OCI-LY7 (cell line): ENCODE measurements around the gene KRT23. TPM values are rescaled to one million over a fixed set of nuclear protein-coding genes. Genes with fewer than 3 reads are reported as not detected.

Experiments
- BruUV-seq: library from RNA; stranded (reverse); fragments of 400-500 nt; replicated peaks from 2 replicates; lab custom pipeline; 2021; lab: Mats Ljungman, UMichigan
- CTCF ChIA-PET: fragments of 300-600 bp; sonication (Branson Sonifier 250); formaldehyde crosslinking; loops from one replicate; lab custom pipeline; 2022; ENCODE audit warnings: antibody characterized with exemption; ENCODE audit not compliant: unreplicated experiment; lab: Charles Lee
- POLR2A ChIA-PET: fragments of 300-600 bp; sonication (Branson Sonifier 250); formaldehyde crosslinking; loops from one replicate; lab custom pipeline; 2022; ENCODE audit warnings: antibody characterized with exemption; lab: Charles Lee
- DNase-seq: peaks from one replicate; pipeline ENCODE4 v3.0.0-alpha.2; 2015; ENCODE audit warnings: low spot score
- H2AFZ ChIP-seq: fragments of 200-600 bp; sonication (generic), shearing (Covaris generic); 2 replicates; pipeline ENCODE4 v1.6.1; 2014; ENCODE audit warnings: mild to moderate bottlenecking, antibody characterized with exemption, low read length, moderate library complexity
- H3K27ac ChIP-seq: fragments of 200-600 bp; sonication (generic); 2 replicates; pipeline ENCODE4 v1.5.1; 2014; ENCODE audit warnings: mixed run types, low read depth, mild to moderate bottlenecking, moderate library complexity, low read length, inconsistent platforms; ENCODE audit not compliant: poor library complexity, severe bottlenecking
- H3K36me3 ChIP-seq: fragments of 200-600 bp; sonication (generic); 2 replicates; pipeline ENCODE4 v1.6.1; 2014; ENCODE audit warnings: mild to moderate bottlenecking, antibody characterized with exemption, low read length, moderate library complexity, mixed read lengths; ENCODE audit not compliant: insufficient read depth
- H3K4me1 ChIP-seq: fragments of 200-600 bp; sonication (generic); 2 replicates; pipeline ENCODE4 v1.5.1; 2014; ENCODE audit warnings: mild to moderate bottlenecking, low read length; ENCODE audit not compliant: insufficient read depth, poor library complexity, severe bottlenecking
- H3K4me2 ChIP-seq: fragments of 200-600 bp; sonication (generic); 2 replicates; pipeline ENCODE4 v1.6.1; 2014; ENCODE audit warnings: mild to moderate bottlenecking, low read length
- H3K4me3 ChIP-seq: fragments of 200-600 bp; sonication (generic); 2 replicates; pipeline ENCODE4 v1.5.1; 2014; ENCODE audit warnings: mild to moderate bottlenecking, low read depth, low read length; ENCODE audit not compliant: poor library complexity, severe bottlenecking
- H3K79me2 ChIP-seq: fragments of 200-600 bp; sonication (generic); 2 replicates; pipeline ENCODE4 v1.6.1; 2016; ENCODE audit warnings: low read depth, mild to moderate bottlenecking, low read length, moderate library complexity, mixed read lengths; ENCODE audit not compliant: insufficient read depth
- H3K9me2 ChIP-seq: fragments of 200-600 bp; sonication (generic); 2 replicates; pipeline ENCODE4 v1.6.1; 2016; ENCODE audit warnings: mild to moderate bottlenecking, low read length, mixed read lengths; ENCODE audit not compliant: insufficient read depth
- H3K9me3 ChIP-seq: fragments of 200-600 bp; sonication (generic); 2 replicates; pipeline ENCODE4 v1.6.1; 2014; ENCODE audit warnings: mild to moderate bottlenecking, mixed run types, low read length, mixed read lengths
- H4K20me1 ChIP-seq: fragments of 200-600 bp; sonication (generic); 2 replicates; pipeline ENCODE4 v1.6.1; 2014; ENCODE audit warnings: mild to moderate bottlenecking, antibody characterized with exemption, low read length, moderate library complexity, mixed read lengths; ENCODE audit not compliant: insufficient read depth
- EZH2phosphoT487 ChIP-seq: fragments of 200-600 bp; sonication (generic); IDR thresholded peaks from 2 replicates; pipeline ENCODE4 v1.6.1; 2018; ENCODE audit warnings: low read depth, borderline replicate concordance, mild to moderate bottlenecking, mixed run types, antibody characterized with exemption, low read length, moderate library complexity, mixed read lengths
- intact Hi-C: fragments of 100-400 bp; cut with micrococcal nuclease; formaldehyde crosslinking; loops from one replicate; pipeline ENCODE4 v1.10.0; 2022; ENCODE audit not compliant: unreplicated experiment
- total RNA-seq, 2 experiments: library from RNA; depleted of rRNA in 1 of 2; stranded (reverse); fragments of >200 nt in 1 of 2; shearing (Covaris generic) in 1 of 2; gene quantifications; 2 replicates each; pipeline ENCODE4 v1.2.3, GENCODE V29; 2014 to 2022
- TF ChIP-seq, protein P1 (sequence below): fragments of 200-600 bp; sonication (generic); conservative IDR thresholded peaks from 2 replicates; pipeline ENCODE4 v1.5.1; 2014; ENCODE audit warnings: mild to moderate bottlenecking, antibody characterized with exemption, low read length, moderate library complexity, mixed read lengths

KRT23 gene
- total RNA-seq, 2 experiments from 2014 or later: not detected

DNA sequence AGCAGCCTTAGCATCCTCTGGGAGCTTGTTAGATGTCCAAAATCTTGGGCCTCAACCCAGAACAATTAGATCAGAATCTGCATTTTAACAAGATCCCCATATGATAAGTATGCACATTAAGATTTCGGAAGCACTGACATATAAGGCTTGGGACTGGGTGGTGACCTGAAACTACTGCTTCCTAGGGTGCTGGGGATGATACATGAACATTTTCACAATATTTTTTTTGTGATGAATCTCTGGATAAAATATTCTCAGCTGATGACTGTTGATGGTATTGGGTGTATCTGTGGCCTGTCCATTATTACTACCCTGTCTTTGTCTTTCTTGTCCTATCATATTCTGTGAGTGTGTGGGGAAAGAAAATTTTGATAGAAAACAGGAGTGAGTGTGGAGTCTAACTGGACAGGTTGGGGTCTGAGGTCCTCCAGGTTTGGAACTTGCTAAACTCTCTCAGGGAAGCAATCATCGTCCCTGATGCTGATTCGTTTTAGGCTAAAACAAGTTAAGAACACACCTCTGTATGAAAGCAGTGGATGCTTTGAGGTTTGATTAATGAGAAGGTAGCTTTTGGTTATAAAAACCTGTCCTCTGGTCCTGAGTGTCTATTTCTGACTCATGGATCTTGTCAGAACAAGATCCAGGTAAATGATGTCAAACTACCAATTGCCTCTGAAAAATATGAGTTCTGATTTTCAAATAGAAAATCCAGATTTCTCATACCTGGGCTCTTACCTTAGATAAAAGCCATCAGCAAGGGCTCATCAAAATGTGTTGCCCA lies 23.2 kb downstream of the KRT23 start:
- Histone ChIP-seq H3K9me3 (no peaks in the 10 kb centered on the region), H4K20me1 (no peaks in the 10 kb centered on the region), H3K36me3 (no peaks in the 10 kb centered on the region), H2AFZ (no peak overlapping the region), H3K4me3 (no peak overlapping the region), H3K9me2 (no peaks in the 10 kb centered on the region), H3K27ac (no peak overlapping the region), H3K79me2 (no peaks in the 10 kb centered on the region), H3K4me1 (no peaks in the 10 kb centered on the region), H3K4me2 (no peak overlapping the region)
- DNase-seq: no peak
- BruUV-seq: no TSS peak
- intact Hi-C loops: no loop called here
- no peak for TF ChIP-seq EZH2phosphoT487
- TF ChIP-seq, protein P1, sequence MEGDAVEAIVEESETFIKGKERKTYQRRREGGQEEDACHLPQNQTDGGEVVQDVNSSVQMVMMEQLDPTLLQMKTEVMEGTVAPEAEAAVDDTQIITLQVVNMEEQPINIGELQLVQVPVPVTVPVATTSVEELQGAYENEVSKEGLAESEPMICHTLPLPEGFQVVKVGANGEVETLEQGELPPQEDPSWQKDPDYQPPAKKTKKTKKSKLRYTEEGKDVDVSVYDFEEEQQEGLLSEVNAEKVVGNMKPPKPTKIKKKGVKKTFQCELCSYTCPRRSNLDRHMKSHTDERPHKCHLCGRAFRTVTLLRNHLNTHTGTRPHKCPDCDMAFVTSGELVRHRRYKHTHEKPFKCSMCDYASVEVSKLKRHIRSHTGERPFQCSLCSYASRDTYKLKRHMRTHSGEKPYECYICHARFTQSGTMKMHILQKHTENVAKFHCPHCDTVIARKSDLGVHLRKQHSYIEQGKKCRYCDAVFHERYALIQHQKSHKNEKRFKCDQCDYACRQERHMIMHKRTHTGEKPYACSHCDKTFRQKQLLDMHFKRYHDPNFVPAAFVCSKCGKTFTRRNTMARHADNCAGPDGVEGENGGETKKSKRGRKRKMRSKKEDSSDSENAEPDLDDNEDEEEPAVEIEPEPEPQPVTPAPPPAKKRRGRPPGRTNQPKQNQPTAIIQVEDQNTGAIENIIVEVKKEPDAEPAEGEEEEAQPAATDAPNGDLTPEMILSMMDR: no peak
- ChIA-PET CTCF (no interaction called here), POLR2A (no interaction called here)

DNA sequence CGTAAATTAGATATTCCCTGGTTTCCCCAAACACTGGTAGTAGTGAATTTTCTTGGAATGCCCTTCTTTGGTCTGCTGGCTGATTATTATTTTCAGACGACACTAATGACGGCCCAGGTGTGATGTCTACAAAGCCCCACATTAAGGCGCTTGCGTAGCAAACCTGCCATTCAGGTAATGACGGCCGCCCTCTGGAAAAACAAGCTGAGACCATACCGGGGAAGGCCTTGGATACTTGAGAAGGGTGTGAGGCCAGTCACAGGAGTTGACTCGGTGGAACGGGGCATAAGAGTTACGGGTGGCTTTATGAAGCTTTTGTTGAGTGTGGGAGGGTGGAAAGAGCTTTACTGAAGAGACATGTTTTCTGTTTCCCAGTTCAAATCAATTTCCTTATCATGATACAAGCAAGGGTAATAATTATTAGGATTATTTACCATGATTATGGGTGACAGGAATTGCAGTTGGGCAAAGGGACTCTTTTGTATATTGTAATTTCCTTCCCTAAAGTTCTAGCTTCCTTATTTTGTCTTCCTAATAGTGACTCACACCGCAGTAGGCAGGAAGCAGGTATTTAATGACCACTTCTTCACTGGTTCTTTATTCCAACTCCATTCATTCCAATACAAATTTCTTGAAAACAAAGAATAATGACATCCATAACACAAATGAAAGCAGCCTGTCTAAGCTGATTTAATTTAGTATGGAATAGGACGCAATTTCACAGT lies 24.8 kb downstream of the KRT23 start:
- Histone ChIP-seq H3K36me3 (no peaks in the 10 kb centered on the region), H3K4me3 (no peak overlapping the region), H4K20me1 (no peaks in the 10 kb centered on the region), H3K79me2 (no peaks in the 10 kb centered on the region), H3K4me1 (no peaks in the 10 kb centered on the region), H3K9me2 (no peaks in the 10 kb centered on the region), H3K9me3 (no peaks in the 10 kb centered on the region), H3K4me2 (no peak overlapping the region), H2AFZ (no peak overlapping the region), H3K27ac (no peak overlapping the region)
- BruUV-seq: no TSS peak
- no peak for TF ChIP-seq EZH2phosphoT487
- TF ChIP-seq, protein P1: no peak
- ChIA-PET CTCF (no interaction called here), POLR2A (no interaction called here)
- intact Hi-C loops: no loop called here
- DNase-seq: no peak

DNA sequence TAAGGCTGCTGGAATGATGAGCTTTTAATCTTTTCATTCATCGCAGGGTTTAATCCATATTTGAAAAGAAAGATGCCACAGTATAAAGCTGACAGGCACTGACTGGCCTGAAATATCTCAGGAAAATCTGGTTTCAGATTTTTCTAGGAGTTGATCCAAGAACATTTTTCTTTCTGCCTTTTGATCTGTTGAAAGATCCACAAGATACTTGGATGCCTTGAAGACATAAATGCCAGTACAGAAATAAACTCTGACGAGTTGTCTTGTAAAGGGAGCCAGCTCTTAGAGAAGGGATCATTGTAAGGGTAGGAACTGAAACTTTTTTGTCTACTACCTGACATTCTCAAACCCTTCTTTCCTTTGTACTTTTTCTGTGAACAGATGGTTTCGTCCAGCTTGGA lies 27.0 kb downstream of the KRT23 start:
- POLR2A ChIA-PET: interaction anchor here (0.6 kb wide), 1 partner anchor 765 kb away, joined by 3 read pairs; no protein-coding TSS in a partner anchor
- CTCF ChIA-PET: no interaction called here
- TF ChIP-seq, protein P1: no peak
- no peak for TF ChIP-seq EZH2phosphoT487

More for the DNA sequence above, 27.0 kb downstream of the KRT23 start:
- Histone ChIP-seq H3K4me3 (no peak overlapping the region), H3K9me2 (no peaks in the 10 kb centered on the region), H3K9me3 (no peaks in the 10 kb centered on the region), H3K36me3 (no peaks in the 10 kb centered on the region), H4K20me1 (no peaks in the 10 kb centered on the region), H2AFZ (no peak overlapping the region), H3K4me2 (no peak overlapping the region), H3K4me1 (no peaks in the 10 kb centered on the region), H3K27ac (no peak overlapping the region), H3K79me2 (no peaks in the 10 kb centered on the region)
- no peak for DNase-seq
- intact Hi-C loops: no loop called here
- BruUV-seq: no TSS peak
